Measurements from ENCODE around the gene SLC24A4.

- no peak for TF ChIP-seq POLR2A (IDR thresholded peaks at IDR 0.05)
- TF ChIP-seq, protein P1, sequence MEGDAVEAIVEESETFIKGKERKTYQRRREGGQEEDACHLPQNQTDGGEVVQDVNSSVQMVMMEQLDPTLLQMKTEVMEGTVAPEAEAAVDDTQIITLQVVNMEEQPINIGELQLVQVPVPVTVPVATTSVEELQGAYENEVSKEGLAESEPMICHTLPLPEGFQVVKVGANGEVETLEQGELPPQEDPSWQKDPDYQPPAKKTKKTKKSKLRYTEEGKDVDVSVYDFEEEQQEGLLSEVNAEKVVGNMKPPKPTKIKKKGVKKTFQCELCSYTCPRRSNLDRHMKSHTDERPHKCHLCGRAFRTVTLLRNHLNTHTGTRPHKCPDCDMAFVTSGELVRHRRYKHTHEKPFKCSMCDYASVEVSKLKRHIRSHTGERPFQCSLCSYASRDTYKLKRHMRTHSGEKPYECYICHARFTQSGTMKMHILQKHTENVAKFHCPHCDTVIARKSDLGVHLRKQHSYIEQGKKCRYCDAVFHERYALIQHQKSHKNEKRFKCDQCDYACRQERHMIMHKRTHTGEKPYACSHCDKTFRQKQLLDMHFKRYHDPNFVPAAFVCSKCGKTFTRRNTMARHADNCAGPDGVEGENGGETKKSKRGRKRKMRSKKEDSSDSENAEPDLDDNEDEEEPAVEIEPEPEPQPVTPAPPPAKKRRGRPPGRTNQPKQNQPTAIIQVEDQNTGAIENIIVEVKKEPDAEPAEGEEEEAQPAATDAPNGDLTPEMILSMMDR (IDR thresholded peaks at IDR 0.05) = no peak
These were observed 141.8 kb downstream of the SLC24A4 start for GRCh38 chr14:92464716-92465115.

Measured in vagina (tissue), 2 donors.